ENCODE measurements around the gene LNX2.

The LNX2 gene

DNA sequence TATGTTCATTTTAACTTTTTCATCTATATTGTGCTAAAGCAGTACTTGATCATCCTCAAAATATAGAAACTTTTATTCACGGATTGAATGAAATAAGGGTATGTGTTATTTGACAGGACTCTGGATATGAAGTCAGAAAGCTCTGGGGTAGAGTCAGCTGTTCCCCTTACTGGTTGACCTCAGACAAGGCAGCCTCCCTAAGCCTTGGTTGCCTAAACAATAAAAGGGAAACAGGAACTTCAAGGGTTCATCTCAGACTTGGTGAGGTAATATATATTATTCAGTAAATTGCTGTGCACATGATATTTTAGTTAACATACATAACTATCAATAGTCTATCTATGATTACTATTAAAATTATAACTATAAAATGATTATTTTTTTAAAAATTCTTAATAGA is 14.9 kb upstream of the LNX2 start:
- Histone ChIP-seq H3K79me2 (no peaks in the 10 kb centered on the region), H3K9me3 (ENCODE audit: control insufficient read depth, low read length) (no peaks in the 10 kb centered on the region), H3K27ac (no peak overlapping the region), H2AFZ (no peak overlapping the region), H3K4me3 (ENCODE audit: low read depth, low read length) (no peak overlapping the region), H3K36me3 (ENCODE audit: control insufficient read depth, insufficient read depth, low read length) (no peaks in the 10 kb centered on the region), H3K4me2 (ENCODE audit: low read length) (no peak overlapping the region), H3K9ac (no peak overlapping the region), H3K4me1 (no peaks in the 10 kb centered on the region), H3K27me3 (ENCODE audit: control insufficient read depth, insufficient read depth, low read length) (no peaks in the 10 kb centered on the region)
- TF ChIP-seq, protein P1, sequence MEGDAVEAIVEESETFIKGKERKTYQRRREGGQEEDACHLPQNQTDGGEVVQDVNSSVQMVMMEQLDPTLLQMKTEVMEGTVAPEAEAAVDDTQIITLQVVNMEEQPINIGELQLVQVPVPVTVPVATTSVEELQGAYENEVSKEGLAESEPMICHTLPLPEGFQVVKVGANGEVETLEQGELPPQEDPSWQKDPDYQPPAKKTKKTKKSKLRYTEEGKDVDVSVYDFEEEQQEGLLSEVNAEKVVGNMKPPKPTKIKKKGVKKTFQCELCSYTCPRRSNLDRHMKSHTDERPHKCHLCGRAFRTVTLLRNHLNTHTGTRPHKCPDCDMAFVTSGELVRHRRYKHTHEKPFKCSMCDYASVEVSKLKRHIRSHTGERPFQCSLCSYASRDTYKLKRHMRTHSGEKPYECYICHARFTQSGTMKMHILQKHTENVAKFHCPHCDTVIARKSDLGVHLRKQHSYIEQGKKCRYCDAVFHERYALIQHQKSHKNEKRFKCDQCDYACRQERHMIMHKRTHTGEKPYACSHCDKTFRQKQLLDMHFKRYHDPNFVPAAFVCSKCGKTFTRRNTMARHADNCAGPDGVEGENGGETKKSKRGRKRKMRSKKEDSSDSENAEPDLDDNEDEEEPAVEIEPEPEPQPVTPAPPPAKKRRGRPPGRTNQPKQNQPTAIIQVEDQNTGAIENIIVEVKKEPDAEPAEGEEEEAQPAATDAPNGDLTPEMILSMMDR (IDR thresholded peaks at IDR 0.05): no peak

DNA sequence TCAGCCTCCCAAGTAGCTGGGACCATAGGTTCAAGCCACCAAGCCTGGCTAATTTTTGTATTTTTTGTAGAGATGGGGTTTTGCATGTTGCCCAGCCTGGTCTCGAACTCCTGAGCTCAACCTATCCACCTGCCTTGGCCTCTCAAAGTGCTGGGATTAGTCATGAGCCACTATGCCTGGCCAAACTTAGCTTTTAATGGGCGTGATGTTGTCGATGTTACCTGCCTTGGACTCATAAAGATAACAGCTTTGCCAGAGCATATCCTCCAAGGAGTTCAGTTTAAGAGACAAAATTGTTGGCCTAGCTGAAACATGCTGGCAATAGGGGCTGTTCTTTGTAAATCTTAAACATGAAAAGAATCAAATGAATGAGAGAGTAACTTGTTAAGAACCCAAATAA is 14.5 kb upstream of the LNX2 start:
- Histone ChIP-seq H2AFZ (no peak overlapping the region), H3K9me3 (ENCODE audit: control insufficient read depth, low read length) (no peaks in the 10 kb centered on the region), H3K9ac (no peak overlapping the region), H3K36me3 (ENCODE audit: control insufficient read depth, insufficient read depth, low read length) (no peaks in the 10 kb centered on the region), H3K4me1 (no peaks in the 10 kb centered on the region), H3K79me2 (no peaks in the 10 kb centered on the region), H3K27me3 (ENCODE audit: control insufficient read depth, insufficient read depth, low read length) (no peaks in the 10 kb centered on the region), H3K4me2 (ENCODE audit: low read length) (no peak overlapping the region), H3K27ac (no peak overlapping the region), H3K4me3 (ENCODE audit: low read depth, low read length) (no peak overlapping the region)
- TF ChIP-seq, protein P1 (IDR thresholded peaks at IDR 0.05): no peak

DNA sequence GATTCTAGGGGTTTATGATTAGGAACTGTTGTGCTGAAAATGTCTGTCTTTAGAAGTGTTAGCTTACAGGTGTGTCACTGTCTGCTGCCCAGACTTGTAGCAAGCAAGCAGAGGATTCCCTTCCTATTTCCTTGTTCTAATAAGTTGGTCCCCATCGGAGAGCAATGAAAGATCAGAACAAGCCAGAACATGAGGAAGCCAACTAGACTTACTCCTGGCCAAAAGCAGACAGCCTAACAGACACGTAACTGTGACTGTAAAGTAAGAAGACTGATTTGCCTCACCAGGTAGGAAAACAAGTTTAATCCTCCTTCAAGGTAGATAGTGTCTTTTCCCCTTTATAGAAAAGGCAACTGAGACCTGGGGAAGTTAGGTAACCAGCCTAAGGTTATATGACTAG is 13.9 kb upstream of the LNX2 start:
- Histone ChIP-seq H3K27me3 (ENCODE audit: control insufficient read depth, insufficient read depth, low read length) (no peaks in the 10 kb centered on the region), H2AFZ (no peak overlapping the region), H3K36me3 (ENCODE audit: control insufficient read depth, insufficient read depth, low read length) (no peaks in the 10 kb centered on the region), H3K9me3 (ENCODE audit: control insufficient read depth, low read length) (no peaks in the 10 kb centered on the region), H3K9ac (no peak overlapping the region), H3K79me2 (no peaks in the 10 kb centered on the region), H3K4me2 (ENCODE audit: low read length) (no peak overlapping the region), H3K4me3 (ENCODE audit: low read depth, low read length) (no peak overlapping the region), H3K27ac (no peak overlapping the region), H3K4me1 (no peaks in the 10 kb centered on the region)
- TF ChIP-seq, protein P1 (IDR thresholded peaks at IDR 0.05): no peak

DNA sequence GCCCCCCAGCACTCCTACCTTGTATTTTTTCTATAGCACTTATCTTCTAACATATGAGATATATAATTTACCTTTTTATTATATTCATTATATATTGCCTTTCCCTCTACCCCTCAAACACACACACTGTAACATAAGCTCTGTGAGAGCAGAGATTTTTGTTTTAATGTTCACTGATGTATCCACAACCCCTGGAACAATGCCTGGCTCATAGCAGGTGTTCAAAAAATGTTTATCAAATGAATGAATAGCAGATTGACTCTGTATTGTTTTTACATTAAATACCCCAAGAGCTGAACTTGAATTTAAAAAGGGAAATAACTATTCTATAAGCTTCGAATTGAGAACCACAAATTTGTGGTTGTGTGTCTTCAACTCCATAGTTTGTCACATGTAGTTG is 12.3 kb upstream of the LNX2 start:
- Histone ChIP-seq H2AFZ (no peak overlapping the region), H3K4me3 (ENCODE audit: low read depth, low read length) (no peak overlapping the region)

DNA sequence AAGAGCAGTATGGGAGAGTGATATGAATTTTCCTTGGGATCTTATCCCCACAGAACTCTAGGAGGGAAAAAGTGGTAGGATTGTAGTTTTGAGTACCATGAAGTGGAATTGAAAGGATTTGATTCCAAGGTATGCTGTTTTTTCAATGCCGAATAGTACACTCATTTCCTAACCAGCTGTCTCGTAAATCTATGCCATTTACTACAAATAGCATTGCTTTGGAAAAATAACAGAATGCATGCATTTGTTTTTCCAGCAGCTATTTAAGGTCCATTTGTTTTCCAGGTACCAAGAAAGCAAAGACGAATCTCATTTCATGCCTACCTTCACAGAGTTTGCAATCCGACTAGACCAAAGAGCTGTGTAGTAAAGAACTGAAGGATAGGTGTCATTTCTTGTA is 11.9 kb upstream of the LNX2 start:
- H3K27ac ChIP-seq: no peak overlapping the region
- H3K27me3 ChIP-seq (ENCODE audit: control insufficient read depth, insufficient read depth, low read length): no peaks in the 10 kb centered on the region
- no peak overlapping the region for H3K4me2 ChIP-seq (ENCODE audit: low read length)
- no peak overlapping the region for H3K4me3 ChIP-seq (ENCODE audit: low read depth, low read length)
- H3K9ac ChIP-seq: no peak overlapping the region
- no peaks in the 10 kb centered on the region for H3K9me3 ChIP-seq (ENCODE audit: control insufficient read depth, low read length)
- H2AFZ ChIP-seq: no peak overlapping the region
- H3K36me3 ChIP-seq (ENCODE audit: control insufficient read depth, insufficient read depth, low read length): no peaks in the 10 kb centered on the region
- H3K4me1 ChIP-seq: no peaks in the 10 kb centered on the region
- no peaks in the 10 kb centered on the region for H3K79me2 ChIP-seq
- TF ChIP-seq, protein P1 (IDR thresholded peaks at IDR 0.05): no peak

More for the DNA sequence above, 12.3 kb upstream of the LNX2 start:
- H3K4me1 ChIP-seq: no peaks in the 10 kb centered on the region
- TF ChIP-seq, protein P1 (IDR thresholded peaks at IDR 0.05): no peak
- H3K9me3 ChIP-seq (ENCODE audit: control insufficient read depth, low read length): no peaks in the 10 kb centered on the region
- H3K27me3 ChIP-seq (ENCODE audit: control insufficient read depth, insufficient read depth, low read length): no peaks in the 10 kb centered on the region
- no peaks in the 10 kb centered on the region for H3K79me2 ChIP-seq
- H3K4me2 ChIP-seq (ENCODE audit: low read length): no peak overlapping the region
- H3K9ac ChIP-seq: no peak overlapping the region
- no peak overlapping the region for H3K27ac ChIP-seq
- no peaks in the 10 kb centered on the region for H3K36me3 ChIP-seq (ENCODE audit: control insufficient read depth, insufficient read depth, low read length)
